Thoracic aorta (tissue), 2 donors: Measurements from ENCODE around the gene BACE1. TPM values are rescaled to one million over a fixed set of nuclear protein-coding genes. Genes with fewer than 3 reads are reported as not detected.
"Not testable (repeated sequence)": the region's sequence is repeated elsewhere in the genome, so short reads cannot be mapped to it uniquely, and the experiment has no call there.

Source experiments
- ATAC-seq: fragments of 150-250 bp; one replicate; pipeline ENCODE4 v1.8.0; 2017; ENCODE audit warnings: low read depth; ENCODE audit not compliant: insufficient number of reproducible peaks, low FRiP score
- DNase-seq: peaks from one replicate; pipeline ENCODE4 v3.0.0-alpha.2; 2020; ENCODE audit warnings: low spot score
- H3K27ac ChIP-seq, 2 donors: fragments of 200-600 bp; sonication (generic); 1 replicate in 1 of 2; 2 replicates in 1 of 2; pipeline ENCODE4 v1.5.1; 2016; ENCODE audit warnings: mild to moderate bottlenecking in 2 of 2, moderate library complexity in 2 of 2
- H3K27me3 ChIP-seq: fragments of 200-600 bp; sonication (generic); replicated peaks from 2 replicates; pipeline ENCODE4 v1.6.0; 2016; ENCODE audit warnings: mild to moderate bottlenecking; ENCODE audit not compliant: insufficient read depth
- H3K36me3 ChIP-seq: fragments of 200-600 bp; sonication (generic); one replicate; pipeline ENCODE4 v1.5.1; 2016
- H3K4me1 ChIP-seq, 2 donors: fragments of 200-600 bp; sonication (generic); 1 replicate in 1 of 2; 2 replicates in 1 of 2; pipeline versions ENCODE4 v1.5.1 to v1.6.0; 2016; ENCODE audit warnings: low read depth in 2 of 2, mild to moderate bottlenecking in 1 of 2; ENCODE audit not compliant: control insufficient read depth in 1 of 2
- H3K4me3 ChIP-seq: fragments of 200-600 bp; sonication (generic); 2 replicates; pipeline ENCODE4 v1.5.1; 2016; ENCODE audit warnings: mild to moderate bottlenecking
- H3K9me3 ChIP-seq: fragments of 200-600 bp; sonication (generic); 2 replicates; pipeline ENCODE4 v1.5.1; 2016
- CTCF ChIP-seq: fragments of 200-600 bp; sonication (generic); IDR thresholded peaks from one replicate; pipeline ENCODE4 v1.5.1; 2019; ENCODE audit warnings: antibody characterized with exemption
- total RNA-seq, 2 donors: library from RNA; depleted of rRNA; stranded (reverse); fragments of >200 nt; gene quantifications; one replicate each; pipeline versions ENCODE4 v1.1.0 to v1.2.3, GENCODE V29; 2016

Gene BACE1
- total RNA-seq, 2 donors from 2014 or later = 37.2 to 67.3 TPM

- Histone ChIP-seq H3K27ac (no peak overlapping the region), H3K9me3 (no peaks in the 10 kb centered on the region), H3K4me3 (no peak overlapping the region), H3K27me3 (no peaks in the 10 kb centered on the region), H3K36me3 (peaks cover 23% of the 10 kb centered on the region), H3K4me1 (no peaks in the 10 kb centered on the region)
- TF ChIP-seq CTCF = no peak
- DNase-seq (no peak), ATAC-seq (no peak)
These were observed 37.7 kb downstream of the BACE1 start for GRCh38 chr11:117278347-117278746.

DNA sequence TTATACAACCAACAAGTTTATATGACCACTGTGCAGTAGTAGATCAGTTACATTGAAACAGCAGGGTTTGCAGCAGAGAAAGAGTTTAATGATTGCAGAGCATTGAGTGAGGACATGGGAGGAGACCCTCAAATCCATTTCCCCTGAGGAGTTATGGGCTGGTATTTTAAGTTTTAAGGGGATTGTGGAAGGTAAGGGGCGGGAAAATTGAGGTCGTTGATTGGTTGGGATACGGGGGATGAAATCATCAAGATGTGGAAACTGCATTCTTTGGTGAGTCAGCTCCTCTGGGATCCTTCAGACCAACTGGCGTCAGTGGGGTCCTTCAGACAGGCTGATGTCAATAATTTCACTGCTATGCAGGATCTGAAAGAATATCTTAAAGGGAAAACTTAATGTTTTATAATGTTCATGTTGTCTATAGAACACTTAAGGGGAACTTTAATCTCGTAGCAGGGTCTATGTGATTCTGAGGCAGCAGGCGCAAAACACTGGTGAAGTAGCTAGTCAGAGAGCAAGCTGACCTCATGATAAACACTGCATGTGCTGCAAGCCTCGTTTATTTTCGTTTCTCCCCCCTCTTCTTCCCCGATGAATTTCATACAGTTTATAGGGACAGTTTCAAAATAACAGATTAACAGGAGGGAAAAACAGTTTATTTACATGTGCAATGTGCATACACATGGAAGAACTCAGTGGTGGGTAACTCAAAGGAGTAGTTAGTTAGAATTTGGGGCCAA is 42.3 kb downstream of the BACE1 start:
- Histone ChIP-seq H3K9me3 (no peaks in the 10 kb centered on the region), H3K4me1 (no peaks in the 10 kb centered on the region), H3K36me3 (no peaks in the 10 kb centered on the region), H3K27ac (no peak overlapping the region), H3K4me3 (no peak overlapping the region), H3K27me3 (no peaks in the 10 kb centered on the region)
- TF ChIP-seq CTCF = no peak
- ATAC-seq (no peak), DNase-seq (no peak)

GRCh38 chr11:117272175-117272574 is 43.9 kb downstream of the BACE1 start:
- ATAC-seq, H3K36me3 ChIP-seq, H3K27me3 ChIP-seq, H3K9me3 ChIP-seq, H3K4me1 ChIP-seq, H3K27ac ChIP-seq, H3K4me3 ChIP-seq, DNase-seq: not testable (repeated sequence)

- Histone ChIP-seq H3K4me1 (no peaks in the 10 kb centered on the region), H3K27me3 (no peaks in the 10 kb centered on the region), H3K27ac (no peak overlapping the region), H3K4me3 (no peak overlapping the region), H3K9me3 (no peaks in the 10 kb centered on the region), H3K36me3 (no peaks in the 10 kb centered on the region)
- ATAC-seq (no peak), DNase-seq (no peak)
- TF ChIP-seq CTCF = no peak
These were observed 44.8 kb downstream of the BACE1 start for GRCh38 chr11:117271208-117271607.

- TF ChIP-seq CTCF = no peak
These were observed 46.2 kb downstream of the BACE1 start for GRCh38 chr11:117269856-117270255.

DNA sequence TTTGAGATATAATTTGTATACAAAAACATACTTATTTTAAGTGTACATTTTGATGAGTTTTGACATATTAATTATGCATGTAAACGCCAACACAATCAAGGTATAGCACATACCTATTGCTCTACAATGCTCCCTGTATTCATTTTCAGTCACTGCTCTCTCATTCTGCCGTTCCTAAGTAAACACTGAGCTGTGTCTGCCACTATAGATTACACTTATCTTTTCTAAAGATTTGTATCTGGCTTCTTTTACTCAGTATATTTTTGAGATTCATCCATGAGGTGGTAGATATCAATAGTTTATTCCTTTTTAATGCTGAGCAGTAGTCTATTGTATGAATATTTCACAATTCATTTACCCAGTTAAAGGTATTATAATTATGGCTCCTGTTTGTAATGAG is 50.3 kb downstream of the BACE1 start:
- DNase-seq (no peak), ATAC-seq (no peak)
- Histone ChIP-seq H3K27ac (no peak overlapping the region), H3K9me3 (no peaks in the 10 kb centered on the region), H3K4me3 (no peak overlapping the region), H3K4me1 (no peaks in the 10 kb centered on the region), H3K36me3 (peaks cover 9% of the 10 kb centered on the region), H3K27me3 (no peaks in the 10 kb centered on the region)
- TF ChIP-seq CTCF = no peak

More at GRCh38 chr11:117269856-117270255, 46.2 kb downstream of the BACE1 start:
- Histone ChIP-seq H3K27me3 (no peaks in the 10 kb centered on the region), H3K36me3 (peaks cover 4% of the 10 kb centered on the region), H3K4me1 (no peaks in the 10 kb centered on the region), H3K27ac (no peak overlapping the region), H3K4me3 (no peak overlapping the region), H3K9me3 (no peaks in the 10 kb centered on the region)
- no peak for ATAC-seq
- DNase-seq = no peak

GRCh38 chr11:117264624-117265323 is 51.3 kb downstream of the BACE1 start:
- peaks cover 15% of the 10 kb centered on the region for H3K36me3 ChIP-seq
- not testable (repeated sequence) for DNase-seq, H3K27ac ChIP-seq, H3K4me1 ChIP-seq, H3K27me3 ChIP-seq, H3K4me3 ChIP-seq, ATAC-seq, H3K9me3 ChIP-seq
